ENCODE data around the gene MPV17L.
"Not testable (repeated sequence)": the region's sequence is repeated elsewhere in the genome, so short reads cannot be mapped to it uniquely, and the experiment has no call there.

MPV17L gene

DNA sequence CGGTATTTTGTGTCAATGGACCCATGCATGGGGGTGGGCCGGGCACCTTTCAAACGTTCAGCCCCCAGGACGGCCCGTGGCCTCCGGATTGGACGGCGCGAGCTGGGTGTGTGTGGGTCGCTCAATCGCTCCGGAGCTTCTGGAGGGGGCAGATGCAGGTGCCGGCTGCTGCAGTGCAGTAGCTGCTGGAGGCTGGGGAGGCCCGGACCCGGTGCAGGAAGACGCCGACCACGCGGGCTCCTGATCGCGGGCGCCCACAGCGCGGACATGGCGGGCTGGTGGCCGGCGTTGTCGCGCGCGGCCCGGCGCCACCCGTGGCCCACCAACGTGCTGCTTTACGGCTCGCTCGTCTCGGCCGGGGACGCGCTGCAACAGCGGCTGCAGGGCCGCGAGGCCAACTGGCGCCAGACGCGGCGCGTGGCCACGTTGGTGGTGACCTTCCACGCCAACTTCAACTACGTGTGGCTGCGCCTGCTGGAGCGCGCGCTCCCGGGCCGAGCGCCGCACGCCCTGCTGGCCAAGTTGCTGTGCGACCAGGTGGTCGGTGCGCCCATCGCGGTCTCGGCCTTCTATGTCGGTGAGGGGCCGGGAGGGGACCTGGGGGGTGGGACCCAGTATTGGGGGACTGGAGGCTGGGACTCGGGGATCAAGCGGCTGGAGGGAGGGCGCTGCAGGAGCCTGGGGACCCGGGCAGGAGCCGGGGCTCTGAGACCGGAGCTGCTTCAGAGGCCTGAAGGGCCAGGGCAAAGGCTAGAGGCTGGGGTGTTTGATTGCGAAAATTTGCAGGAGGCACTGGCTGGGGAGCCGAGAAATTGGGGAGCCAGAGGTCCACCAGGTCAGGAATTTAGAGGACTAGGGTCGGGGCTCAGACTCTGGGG is at the start of gene MPV17L:
MPV17L (plus strand) TSS at position 124 of the 878 bp plus-strand sequence; CDS start at position 268, 144 bp downstream.
- not testable (repeated sequence) for DNase-seq

DNA sequence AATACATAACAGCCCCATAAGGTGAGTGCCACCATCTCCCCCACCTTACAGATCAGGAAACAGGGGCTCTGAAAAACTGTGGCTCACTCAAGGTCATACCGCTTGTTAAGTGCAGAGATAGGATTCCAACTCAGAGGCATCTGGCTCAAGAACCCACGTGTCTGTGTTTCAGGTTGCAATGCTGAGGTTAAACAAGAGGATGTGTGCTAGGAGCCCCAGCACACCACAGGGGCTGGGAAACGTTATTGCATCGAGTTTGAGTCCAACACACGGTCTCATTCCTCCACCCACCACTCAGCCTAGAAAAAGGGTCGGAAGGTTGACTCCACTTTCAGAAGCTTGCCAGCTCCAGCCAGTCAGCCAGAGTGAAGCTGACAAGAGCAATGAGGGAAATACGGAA is 46.8 kb upstream of the MPV17L start:
- not testable (repeated sequence) for DNase-seq

DNA sequence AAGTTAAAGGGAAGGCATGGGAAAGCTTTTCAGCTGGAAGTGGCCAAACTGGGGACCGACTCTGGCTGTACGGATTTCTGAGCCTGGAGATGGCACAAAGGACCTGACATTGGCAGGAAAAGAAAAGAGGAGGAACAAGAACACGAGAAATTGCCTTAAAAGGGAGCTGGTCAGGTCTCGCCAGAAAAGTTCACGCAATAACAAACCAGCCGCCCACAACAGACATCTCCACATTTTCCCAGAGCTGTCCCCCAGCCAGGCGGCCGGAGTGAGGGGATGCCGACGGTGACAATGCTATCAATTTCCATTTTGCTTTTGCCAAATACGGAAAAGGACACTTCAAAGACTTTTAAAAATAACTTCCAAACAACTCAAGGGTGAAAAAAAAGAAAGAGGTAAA is 44.3 kb upstream of the MPV17L start:
- not testable (repeated sequence) for DNase-seq

DNA sequence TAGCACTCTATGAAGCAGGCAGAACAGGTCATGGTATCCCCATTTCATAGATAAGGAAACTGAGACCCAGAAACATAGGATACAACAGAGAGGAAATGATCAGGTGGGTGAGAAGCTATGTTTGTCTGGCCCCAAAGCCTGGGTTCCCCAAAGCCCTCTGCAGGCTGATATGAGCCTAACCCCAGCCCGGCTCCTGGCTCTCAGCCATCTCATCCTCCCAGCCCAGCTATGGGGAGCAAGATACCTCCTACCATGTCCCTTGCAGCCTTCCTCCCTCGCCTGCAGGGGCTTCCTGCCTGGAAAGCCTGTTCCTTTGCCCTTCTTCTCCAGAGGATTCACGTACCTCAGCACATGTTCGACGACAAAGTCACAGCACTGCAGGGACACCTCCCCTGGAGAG is 43.8 kb upstream of the MPV17L start:
- not testable (repeated sequence) for DNase-seq

DNA sequence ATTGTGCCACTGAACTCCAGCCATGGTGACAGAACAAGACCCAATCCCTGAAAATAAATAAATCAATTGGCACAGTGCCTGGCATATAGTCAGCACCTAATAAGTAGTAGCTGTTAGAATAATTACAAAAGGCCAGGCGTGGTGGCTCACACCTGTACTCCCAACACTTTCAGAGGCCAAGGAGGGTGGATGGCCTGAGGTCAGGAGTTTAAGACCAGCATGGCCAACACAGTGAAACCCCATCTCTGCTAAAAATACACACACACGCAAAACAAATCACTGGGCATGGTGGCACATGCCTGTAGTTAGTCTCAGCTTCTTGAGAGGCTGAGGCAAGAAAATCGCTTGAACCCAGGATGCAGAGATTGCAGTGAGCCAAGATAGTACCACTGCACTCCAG is 42.7 kb upstream of the MPV17L start:
- not testable (repeated sequence) for DNase-seq

DNA sequence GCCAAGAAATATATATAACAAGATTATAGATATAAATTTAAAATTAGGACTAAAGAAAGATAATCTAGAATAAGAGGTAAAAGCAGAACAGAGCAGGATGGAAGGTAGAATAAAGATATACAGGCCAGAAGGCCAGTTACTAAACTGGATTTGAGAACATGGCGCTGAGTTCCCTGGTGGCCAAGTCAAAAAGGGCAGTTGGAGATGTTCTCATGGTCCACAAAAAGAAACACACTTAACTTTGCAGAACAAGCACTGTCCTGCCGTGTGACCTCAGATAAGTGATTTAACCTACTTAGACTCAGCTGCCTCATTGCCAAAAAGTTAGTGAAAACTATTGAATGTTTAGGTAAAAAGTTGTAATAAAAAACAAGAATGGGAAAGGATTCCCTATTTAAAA is 40.7 kb upstream of the MPV17L start:
- DNase-seq: not testable (repeated sequence)

DNA sequence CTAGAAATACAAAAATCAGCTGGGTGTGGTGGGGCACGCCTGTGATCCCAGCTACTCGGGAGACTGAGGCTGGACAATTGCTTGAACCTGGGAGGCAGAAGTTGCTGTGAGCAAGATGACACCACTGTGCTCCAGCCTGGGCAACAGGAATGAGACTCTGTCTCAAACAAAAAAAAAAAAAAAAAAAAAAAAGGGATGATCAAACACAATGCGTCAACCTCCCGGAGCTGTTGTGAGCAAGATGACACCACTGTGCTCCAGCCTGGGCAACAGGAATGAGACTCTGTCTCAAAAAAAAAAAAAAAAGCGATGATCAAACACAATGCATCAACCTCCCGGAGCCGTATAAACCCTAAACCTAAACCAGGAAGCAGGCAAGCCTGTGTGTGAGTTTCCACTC is 38.1 kb upstream of the MPV17L start:
- DNase-seq: not testable (repeated sequence)

DNA sequence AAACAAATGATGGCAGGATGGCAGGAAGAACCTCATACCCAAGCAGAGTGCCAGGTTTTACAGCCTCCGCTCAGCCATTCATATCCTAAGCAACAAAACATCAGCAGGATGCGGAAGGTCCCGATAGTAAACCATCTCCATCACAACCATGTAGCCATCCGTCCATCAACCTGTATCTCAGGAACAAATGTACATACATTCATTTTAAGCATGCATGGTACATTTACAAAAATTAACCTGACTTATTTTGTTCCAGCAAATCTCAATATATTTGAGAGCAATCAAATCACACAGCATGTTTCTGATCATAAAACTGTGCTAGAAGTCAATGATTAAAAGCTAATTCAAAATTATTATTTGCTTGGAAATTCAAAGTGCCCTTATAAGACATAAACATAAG is 17.4 kb upstream of the MPV17L start, which contains the start of gene NPIPA5:
NPIPA5 (minus strand) TSS at position 101 of the 400 bp plus-strand sequence; CDS start at position 101, 0 bp downstream.
- DNase-seq: not testable (repeated sequence)

DNA sequence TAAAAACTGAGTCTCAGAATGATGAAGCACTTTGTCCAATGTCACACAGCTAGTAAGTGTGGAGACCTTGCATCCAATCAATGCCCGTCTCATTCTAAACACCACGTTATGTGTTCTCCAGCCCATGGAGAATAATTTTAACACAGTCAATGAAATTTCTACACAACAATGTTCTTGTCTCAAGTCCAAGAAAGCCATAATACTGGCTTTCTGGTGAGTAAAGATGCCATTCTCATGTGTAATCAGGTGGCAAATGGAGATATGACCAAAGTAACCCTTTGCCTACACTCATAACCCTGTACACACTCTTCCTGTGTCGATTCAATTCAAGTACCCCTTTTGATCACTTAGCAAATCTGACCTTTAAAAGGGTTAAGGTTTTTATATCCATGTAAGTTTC is 12.7 kb upstream of the MPV17L start:
- DNase-seq: not testable (repeated sequence)

DNA sequence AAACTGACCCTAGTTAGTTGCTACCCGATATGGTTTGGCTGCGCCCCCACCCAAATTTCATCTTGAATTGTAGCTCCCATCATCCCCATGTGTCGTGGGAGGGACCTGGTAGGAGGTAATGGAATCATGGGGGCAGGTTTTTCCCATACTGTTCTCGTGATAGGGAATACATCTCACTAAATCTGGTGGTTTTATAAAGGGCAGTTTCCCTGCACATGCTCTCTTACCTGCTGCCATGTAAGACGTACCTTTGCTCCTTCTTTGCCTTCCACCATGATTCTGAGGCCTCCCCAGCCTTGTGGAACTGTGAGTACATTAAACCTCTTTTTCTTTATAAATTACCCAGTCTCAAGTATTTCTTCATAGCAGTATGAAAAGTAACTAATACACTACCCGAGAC is 7.5 kb upstream of the MPV17L start:
- not testable (repeated sequence) for DNase-seq

DNA sequence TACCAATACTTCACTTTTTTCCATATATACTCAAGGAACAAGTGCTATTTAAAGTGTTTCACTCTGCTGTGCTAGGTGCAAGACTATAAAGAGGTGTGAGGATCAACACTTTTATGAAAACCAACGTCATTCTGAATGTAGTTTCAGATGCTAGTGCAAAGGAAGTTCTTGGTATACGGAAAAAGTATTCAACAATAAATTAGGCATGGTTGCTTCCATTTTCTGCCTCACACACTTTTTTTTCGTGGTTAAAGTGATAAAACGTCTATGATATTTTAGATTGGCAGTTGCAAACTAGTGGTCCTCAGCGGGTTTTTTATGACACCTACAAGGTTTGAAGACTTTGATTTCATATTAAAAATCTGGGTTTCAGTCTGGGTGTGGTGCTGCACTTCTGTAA is 5.6 kb upstream of the MPV17L start:
- not testable (repeated sequence) for DNase-seq

DNA sequence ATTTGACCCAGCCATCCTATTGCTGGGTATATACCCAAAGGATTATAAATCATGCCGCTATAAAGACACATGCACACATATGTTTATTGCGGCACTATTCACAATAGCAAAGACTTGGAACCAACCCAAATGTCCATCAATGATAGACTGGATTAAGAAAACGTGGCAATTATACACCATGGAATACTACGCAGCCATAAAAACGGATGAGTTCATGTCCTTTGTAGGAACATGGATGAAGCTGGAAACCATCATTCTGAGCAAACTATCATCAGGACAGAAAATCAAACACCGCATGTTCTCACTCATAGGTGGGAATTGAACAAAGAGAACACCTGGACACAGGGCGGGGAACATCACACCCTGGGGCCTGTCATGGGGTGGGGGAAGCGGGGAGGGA is 2.5 kb upstream of the MPV17L start:
- not testable (repeated sequence) for DNase-seq

DNA sequence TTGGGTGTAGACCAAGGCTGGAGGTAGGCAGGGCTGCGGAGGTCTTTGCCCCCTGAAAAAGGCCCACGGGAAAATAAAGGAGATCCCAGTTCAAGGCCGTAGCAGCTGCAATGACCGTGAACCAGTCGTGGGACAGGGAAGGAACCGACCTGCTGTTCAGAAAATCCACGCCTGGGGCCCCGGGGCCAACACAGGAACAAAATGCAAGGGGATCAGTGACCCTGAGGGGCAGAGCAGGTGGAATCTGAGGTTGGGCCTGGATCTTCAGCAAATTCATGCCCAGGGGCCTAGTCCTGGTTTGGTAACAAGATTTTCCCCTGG is 915 bp downstream of the MPV17L start:
- DNase-seq: not testable (repeated sequence)

DNA sequence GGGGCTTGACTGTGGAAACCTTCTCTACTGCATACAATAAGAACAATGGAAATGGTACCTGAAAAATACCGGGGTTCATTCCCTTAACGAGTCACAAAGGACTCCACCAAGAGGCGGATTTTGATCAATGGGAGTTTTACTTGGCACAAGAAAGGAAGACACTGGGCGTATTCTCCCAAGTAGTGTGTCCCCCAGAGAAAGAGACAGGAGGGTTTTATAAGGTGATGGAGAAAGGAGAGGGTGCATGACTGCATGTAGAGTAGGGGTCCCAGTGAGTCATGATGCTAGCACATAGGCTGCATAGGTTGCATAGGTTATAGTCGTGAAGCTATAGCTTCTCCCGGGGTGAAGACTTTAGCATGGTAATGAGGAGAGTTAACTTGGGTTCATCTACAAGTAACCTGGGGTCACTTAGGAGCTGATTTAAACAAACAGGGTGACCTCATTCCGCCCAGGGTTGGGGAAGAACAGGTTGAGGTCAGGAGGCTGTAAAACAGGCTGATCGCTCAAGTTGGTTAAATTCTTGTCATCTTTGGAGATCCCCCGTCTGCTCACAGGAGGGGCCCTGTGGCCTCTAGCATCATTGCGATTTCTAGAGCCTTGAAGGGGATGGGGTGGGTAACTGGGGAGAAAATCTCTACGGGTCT is 1.5 kb downstream of the MPV17L start:
- DNase-seq: no peak

DNA sequence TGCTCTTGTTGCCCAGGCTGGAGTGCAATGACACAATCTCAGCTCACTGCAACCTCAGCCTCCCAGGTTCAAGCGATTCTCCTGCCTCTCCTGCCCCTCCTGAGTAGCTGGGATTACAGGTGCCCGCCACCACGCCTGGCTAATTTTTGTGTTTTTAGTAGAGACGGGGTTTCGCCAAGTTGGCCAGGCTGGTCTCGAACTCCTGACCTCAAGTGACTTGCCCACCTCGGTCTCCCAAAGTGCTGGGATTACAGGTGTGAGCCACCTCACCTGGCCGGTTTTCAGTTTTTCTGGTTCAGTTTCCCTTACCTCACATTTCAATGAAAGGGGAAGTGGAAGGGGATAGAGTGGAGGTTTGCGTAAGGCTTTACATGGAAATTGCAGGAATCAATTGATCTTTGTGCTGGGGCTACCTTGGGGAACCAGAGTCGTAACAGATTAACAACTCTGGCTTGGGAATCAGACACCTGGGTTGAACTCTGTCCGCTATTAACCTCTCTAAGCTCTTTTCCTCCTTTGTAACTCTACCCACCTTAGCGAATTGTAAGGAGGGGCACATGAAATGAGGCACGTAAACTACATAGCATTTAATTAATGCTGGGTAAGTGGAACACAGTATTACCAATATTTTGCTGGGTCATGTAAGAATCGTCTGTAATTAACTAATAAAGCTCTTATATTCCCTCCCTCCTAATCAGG is 3.2 kb downstream of the MPV17L start:
- no peak for DNase-seq

DNA sequence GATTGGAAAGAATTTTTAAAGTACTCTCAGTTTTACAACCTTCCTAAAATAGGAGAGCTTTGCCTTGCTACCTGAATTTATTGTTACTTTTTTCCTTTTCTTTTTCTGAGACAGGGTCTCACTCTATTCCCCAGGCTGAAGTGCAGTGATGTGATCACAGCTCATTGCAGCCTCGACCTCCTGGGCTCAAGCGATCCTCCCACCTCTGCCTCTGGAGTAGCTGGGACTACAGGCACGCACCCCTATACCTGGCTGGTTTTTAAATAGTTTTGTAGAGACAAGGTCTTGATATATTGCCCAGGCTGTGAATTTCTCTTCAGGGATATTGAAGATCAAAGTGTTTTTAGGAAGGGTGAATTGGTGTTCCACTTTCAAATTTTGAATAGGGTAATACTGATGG is 3.8 kb downstream of the MPV17L start:
- no peak for DNase-seq

DNA sequence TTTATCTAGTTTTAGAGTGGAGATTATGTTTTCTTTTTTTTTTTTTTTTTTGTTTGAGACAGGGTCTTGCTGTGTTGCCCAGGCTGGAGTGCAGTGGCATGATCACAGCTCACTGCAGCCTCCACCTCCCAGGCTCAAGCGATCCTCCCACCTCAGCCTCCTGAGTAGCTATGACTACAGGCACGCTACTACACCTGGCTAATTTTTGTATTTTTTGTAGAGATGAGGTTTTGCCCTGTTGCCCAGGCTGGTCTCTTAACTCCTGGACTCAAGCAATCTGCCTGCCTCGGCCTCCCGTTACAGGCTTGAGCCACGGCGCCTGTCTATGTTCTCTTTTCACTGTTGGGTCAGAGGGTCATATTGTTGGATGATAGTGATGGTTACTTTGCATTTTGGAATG is 4.8 kb downstream of the MPV17L start:
- not testable (repeated sequence) for DNase-seq

DNA sequence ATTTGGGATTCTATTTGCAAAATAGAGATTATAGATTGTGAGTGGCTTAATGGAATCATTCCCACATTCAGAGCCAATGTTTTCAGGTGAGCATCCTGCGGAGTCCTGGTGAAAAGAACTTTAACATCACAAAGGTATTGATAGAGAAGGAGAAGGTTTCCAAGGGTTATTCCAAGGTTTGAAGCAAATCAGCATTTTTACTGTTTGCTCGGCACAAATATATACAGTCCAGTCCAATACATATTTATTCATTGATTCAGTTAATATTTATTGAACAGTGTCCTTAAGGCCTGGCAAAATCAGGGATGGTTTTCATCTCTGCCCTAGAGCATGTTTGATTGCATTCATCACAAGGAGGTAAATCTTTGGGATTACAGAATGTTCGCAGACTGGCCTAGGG is 6.4 kb downstream of the MPV17L start:
- no peak for DNase-seq

DNA sequence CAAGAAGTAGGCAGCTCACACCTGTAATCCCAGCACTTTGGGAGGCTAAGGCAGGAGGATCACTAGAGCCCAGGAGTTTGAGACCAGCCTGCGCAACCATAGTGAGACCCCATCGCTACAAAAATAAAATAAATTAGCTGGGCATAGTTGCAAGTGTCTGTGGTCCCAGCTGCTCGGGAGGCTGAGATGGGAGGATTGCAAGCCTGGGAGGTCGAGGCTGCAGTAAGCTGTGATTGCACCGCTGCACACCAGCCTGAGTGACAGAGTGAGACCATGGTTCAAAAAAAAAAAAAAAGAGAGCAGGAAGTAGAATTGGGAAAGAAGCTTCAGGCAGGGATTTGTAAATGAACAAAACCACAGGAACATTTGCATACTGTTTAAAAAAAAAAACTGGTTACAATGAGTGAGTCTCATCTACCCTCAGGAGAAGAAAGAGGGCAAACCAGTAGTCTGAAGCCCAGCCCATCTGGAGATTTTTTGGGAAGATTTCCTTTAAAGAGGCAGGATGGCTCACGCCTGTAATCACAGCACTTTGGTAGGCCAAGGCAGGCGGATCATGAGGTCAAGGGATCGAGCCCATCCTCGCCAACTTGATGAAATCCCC is 7.9 kb downstream of the MPV17L start:
- DNase-seq: no peak

DNA sequence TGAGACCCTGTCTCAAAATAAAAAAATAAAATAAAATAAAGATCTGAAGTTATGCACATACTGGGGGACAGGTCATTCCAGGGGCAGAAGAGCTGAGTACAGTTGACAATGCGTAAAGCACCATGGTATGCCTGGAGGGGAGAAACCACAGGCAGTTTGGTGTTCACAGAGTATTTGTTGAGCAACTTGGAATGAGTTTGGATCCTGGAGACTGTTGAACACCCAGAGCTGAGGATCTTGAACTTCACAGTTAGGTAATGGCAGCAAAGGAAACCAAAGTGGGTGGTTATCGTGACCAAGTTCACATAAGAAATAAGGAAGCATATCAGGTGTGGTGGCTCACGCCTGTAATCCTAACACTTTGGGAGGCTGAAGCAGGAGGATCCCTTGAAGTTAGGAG is 8.5 kb downstream of the MPV17L start:
- not testable (repeated sequence) for DNase-seq

DNA sequence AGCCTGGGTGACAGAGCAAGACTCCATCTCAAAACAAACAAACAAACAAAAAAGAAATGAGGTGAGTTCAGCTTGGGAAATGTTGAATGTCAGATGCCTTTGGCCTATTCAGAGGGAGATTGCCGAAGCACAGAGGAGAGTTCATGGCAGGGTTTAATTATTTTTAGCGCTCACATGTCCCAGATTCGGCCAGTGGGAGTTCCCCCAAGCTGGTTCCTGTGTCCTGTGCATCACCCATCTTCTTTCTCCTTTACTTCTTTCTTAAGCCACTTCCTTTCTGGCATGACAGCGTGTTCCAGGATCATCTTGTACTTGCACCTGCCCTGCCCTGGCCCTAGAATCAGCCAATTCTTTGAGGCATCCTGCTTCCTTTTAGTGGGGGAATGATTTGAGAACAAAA is 9.2 kb downstream of the MPV17L start:
- no peak for DNase-seq

DNA sequence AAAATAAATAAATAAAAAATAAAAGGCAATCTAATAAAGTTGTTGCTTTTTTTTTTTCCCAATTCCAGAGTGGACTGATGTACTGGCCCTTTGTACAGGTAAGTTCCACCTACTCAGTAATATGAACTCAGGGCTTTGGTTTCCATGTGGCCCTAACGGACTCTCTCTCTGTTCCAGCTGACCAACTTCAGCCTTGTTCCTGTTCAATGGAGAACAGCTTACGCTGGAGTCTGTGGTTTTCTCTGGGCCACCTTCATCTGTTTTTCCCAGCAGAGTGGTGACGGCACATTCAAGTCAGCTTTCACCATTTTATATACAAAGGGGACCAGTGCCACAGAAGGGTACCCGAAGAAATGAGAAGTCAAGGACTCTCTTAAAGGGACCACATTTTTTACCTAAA is 12.2 kb downstream of the MPV17L start:
- not testable (repeated sequence) for DNase-seq

DNA sequence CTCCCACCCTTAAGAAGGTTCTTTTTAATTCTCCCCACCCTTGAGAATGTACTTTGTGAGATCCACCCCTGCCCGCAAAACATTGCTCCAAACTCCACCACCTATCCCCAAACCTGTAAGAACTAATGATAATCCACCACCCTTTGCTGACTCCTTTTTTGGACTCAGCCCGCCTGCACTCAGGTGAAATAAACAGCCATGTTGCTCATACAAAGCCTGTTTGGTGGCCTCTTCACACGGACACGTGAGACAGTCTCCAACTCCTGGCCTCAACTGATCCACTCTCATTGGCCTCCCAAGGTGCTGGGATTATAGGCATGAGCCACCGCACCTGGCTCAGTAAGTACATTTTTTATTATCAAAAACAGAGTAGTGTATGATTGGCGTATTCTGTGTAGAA is 13.9 kb downstream of the MPV17L start:
- not testable (repeated sequence) for DNase-seq
